ENCODE results near the gene BLM. TPM values are rescaled to one million over a fixed set of nuclear protein-coding genes. Genes with fewer than 3 reads are reported as not detected.

BLM gene
- total and polyA plus RNA-seq, 9 donors: 0.15 to 1.9 (median 0.78) TPM; not detected in 1

GRCh38 chr15:90807786-90808086, 90.6 kb downstream of the BLM start:
- Histone ChIP-seq H3K27me3 (no peaks in the 10 kb centered on the region), H3K4me1 (ENCODE audit: insufficient read depth) (no peaks in the 10 kb centered on the region), H3K27ac (no peak overlapping the region), H3K4me3 (no peak overlapping the region), H3K9me3 (no peaks in the 10 kb centered on the region), H3K36me3 (no peaks in the 10 kb centered on the region)
- intact Hi-C loops (cut with DNase I): no loop called here
- 90 to 91% (median 91%) methylated on average over 2 of the region's 2 CpGs for WGBS, 3 donors
- TF ChIP-seq, protein P1, sequence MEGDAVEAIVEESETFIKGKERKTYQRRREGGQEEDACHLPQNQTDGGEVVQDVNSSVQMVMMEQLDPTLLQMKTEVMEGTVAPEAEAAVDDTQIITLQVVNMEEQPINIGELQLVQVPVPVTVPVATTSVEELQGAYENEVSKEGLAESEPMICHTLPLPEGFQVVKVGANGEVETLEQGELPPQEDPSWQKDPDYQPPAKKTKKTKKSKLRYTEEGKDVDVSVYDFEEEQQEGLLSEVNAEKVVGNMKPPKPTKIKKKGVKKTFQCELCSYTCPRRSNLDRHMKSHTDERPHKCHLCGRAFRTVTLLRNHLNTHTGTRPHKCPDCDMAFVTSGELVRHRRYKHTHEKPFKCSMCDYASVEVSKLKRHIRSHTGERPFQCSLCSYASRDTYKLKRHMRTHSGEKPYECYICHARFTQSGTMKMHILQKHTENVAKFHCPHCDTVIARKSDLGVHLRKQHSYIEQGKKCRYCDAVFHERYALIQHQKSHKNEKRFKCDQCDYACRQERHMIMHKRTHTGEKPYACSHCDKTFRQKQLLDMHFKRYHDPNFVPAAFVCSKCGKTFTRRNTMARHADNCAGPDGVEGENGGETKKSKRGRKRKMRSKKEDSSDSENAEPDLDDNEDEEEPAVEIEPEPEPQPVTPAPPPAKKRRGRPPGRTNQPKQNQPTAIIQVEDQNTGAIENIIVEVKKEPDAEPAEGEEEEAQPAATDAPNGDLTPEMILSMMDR (IDR thresholded peaks at IDR 0.05): no peak
- TF ChIP-seq EP300 (IDR thresholded peaks at IDR 0.05) (no peak), POLR2A (IDR thresholded peaks at IDR 0.05) (no peak)
- DNase-seq: no peak

- Histone ChIP-seq H3K27me3 (no peaks in the 10 kb centered on the region), H3K4me1 (ENCODE audit: insufficient read depth) (no peaks in the 10 kb centered on the region), H3K9me3 (no peaks in the 10 kb centered on the region), H3K27ac (no peak overlapping the region), H3K36me3 (no peaks in the 10 kb centered on the region), H3K4me3 (no peak overlapping the region)
- TF ChIP-seq POLR2A (IDR thresholded peaks at IDR 0.05): no peak
- no peak for TF ChIP-seq EP300 (IDR thresholded peaks at IDR 0.05)
- TF ChIP-seq, protein P1 (IDR thresholded peaks at IDR 0.05): no peak
- intact Hi-C loops (cut with DNase I): no loop called here
- WGBS, 3 donors: 83 to 91% (median 87%) methylated on average over 8 of the region's 8 CpGs
- no peak for DNase-seq
Observed at GRCh38 chr15:90808517-90809235, 91.5 kb downstream of the BLM start.

GRCh38 chr15:90809536-90809935, 92.4 kb downstream of the BLM start:
- no peak overlapping the region for H3K27ac ChIP-seq
- no peak overlapping the region for H3K4me3 ChIP-seq
- TF ChIP-seq EP300 (IDR thresholded peaks at IDR 0.05) (no peak), POLR2A (IDR thresholded peaks at IDR 0.05) (no peak)
- TF ChIP-seq, protein P1 (IDR thresholded peaks at IDR 0.05): no peak
- intact Hi-C loops (cut with DNase I): no loop called here
- DNase-seq: no peak
- H3K27me3 ChIP-seq: no peaks in the 10 kb centered on the region
- H3K9me3 ChIP-seq: no peaks in the 10 kb centered on the region
- WGBS, 3 donors: 87 to 92% (median 87%) methylated on average over 4 of the region's 4 CpGs
- no peaks in the 10 kb centered on the region for H3K36me3 ChIP-seq
- H3K4me1 ChIP-seq (ENCODE audit: insufficient read depth): peaks cover 6% of the 10 kb centered on the region

GRCh38 chr15:90810354-90810753, 93.2 kb downstream of the BLM start:
- 86 to 97% (median 95%) methylated on average over 4 of the region's 4 CpGs for WGBS, 3 donors

More at GRCh38 chr15:90810354-90810753, 93.2 kb downstream of the BLM start:
- no peaks in the 10 kb centered on the region for H3K36me3 ChIP-seq
- TF ChIP-seq EP300 (IDR thresholded peaks at IDR 0.05): no peak
- TF ChIP-seq, protein P1 (IDR thresholded peaks at IDR 0.05): no peak
- TF ChIP-seq POLR2A (IDR thresholded peaks at IDR 0.05): no peak
- H3K4me1 ChIP-seq (ENCODE audit: insufficient read depth): peaks cover 6% of the 10 kb centered on the region
- no peak for DNase-seq
- no peaks in the 10 kb centered on the region for H3K9me3 ChIP-seq
- intact Hi-C loops (cut with DNase I): no loop called here
- no peaks in the 10 kb centered on the region for H3K27me3 ChIP-seq
- no peak overlapping the region for H3K4me3 ChIP-seq
- H3K27ac ChIP-seq: no peak overlapping the region

Measured in ovary (tissue), 9 donors.